ENCODE results near the gene SVIL.
"Not testable (repeated sequence)": the region's sequence is repeated elsewhere in the genome, so short reads cannot be mapped to it uniquely, and the experiment has no call there.

Gene SVIL

DNA sequence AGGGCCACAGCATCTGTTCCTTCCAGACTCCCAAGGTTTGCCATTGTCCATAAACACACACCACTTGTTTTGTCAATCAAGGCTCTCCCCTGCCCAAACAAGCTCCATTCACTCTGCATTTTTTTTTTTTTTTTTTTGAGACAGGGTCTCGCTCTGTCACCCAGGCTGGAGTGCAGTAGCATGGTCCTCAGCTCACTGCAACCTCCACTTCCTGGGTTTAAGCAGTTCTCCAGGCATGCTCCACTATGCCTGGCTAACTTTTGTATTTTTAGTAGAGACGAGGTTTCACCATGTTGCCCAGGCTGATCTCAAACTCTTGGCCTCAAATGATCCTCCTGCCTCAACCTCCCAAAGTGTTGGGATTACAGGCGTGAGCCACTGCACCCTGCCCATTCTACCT lies 24.4 kb downstream of the SVIL start:
- not testable (repeated sequence) for H3K36me3 ChIP-seq (ENCODE audit: control insufficient read depth in 1 of 2, insufficient read depth in 2 of 2, low read length in 2 of 2); H3K4me3 ChIP-seq (ENCODE audit: low read depth, low read length); H3K14ac ChIP-seq (ENCODE audit: low read length); H3K9ac ChIP-seq (ENCODE audit: low read length); H3K9me3 ChIP-seq (ENCODE audit: insufficient read depth, low read depth, low read length); H2AFZ ChIP-seq (ENCODE audit: insufficient read depth, low read length, poor library complexity); H2BK120ac ChIP-seq (ENCODE audit: insufficient read depth, low read length, poor library complexity); DNase-seq; H3K23ac ChIP-seq (ENCODE audit: low read length); H3K4ac ChIP-seq (ENCODE audit: low read depth, low read length); H3K4me2 ChIP-seq (ENCODE audit: low read length); H4K12ac ChIP-seq (ENCODE audit: low read depth, low read length); H3K4me1 ChIP-seq (ENCODE audit: control insufficient read depth in 1 of 2, insufficient read depth in 2 of 2, low read length in 2 of 2); H3K27ac ChIP-seq (ENCODE audit: low read depth, low read length); H3K79me2 ChIP-seq (ENCODE audit: control insufficient read depth, insufficient read depth, low read length, poor library complexity); H4K91ac ChIP-seq (ENCODE audit: low read depth, low read length); H2BK12ac ChIP-seq (ENCODE audit: low read length); H2BK5ac ChIP-seq (ENCODE audit: low read depth, low read length, poor library complexity); H3K79me1 ChIP-seq (ENCODE audit: low read length); H2AK5ac ChIP-seq (ENCODE audit: low read length); H3K27me3 ChIP-seq (ENCODE audit: insufficient read depth, low read length); H4K8ac ChIP-seq (ENCODE audit: low read depth, low read length)
- peak overlapping the region; percentile 5 for H3K18ac ChIP-seq (ENCODE audit: low read length)
- no CpG with 5 or more reads among the region's 3 CpGs for WGBS (ENCODE audit: extremely low coverage, insufficient coverage, insufficient read length)

DNA sequence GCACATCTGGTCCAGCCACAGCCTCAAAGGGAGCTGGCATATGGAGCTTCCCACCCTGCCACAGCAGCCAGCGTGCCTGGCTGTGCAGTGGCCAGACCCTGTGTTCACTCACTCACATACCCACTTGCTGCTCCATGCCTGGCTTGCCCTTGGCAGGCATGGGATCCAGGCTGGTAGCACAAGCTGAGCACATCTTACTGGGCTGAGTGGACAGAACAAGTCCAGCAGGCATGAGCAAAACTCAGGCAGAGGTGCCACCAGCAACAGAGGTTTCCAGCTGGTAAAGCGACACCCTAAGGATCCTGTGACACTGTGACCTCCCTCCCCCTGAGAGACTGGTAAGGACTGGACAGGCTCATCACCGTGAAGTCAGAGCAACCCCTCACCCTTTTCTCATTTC lies 25.1 kb downstream of the SVIL start:
- Histone ChIP-seq H2BK120ac (ENCODE audit: insufficient read depth, low read length, poor library complexity) (no peak overlapping the region), H3K4me3 (ENCODE audit: low read depth, low read length) (peak overlapping the region; percentile 41), H3K4me2 (ENCODE audit: low read length) (no peak overlapping the region), H3K23ac (ENCODE audit: low read length) (no peak overlapping the region), H2AK5ac (ENCODE audit: low read length) (no peak overlapping the region), H3K79me1 (ENCODE audit: low read length) (no peaks in the 10 kb centered on the region), H3K27ac (ENCODE audit: low read depth, low read length) (no peak overlapping the region), H4K8ac (ENCODE audit: low read depth, low read length) (no peak overlapping the region), H3K18ac (ENCODE audit: low read length) (peak overlapping the region; percentile 21), H3K14ac (ENCODE audit: low read length) (no peak overlapping the region), H3K36me3 (ENCODE audit: control insufficient read depth in 1 of 2, insufficient read depth in 2 of 2, low read length in 2 of 2) (peaks cover 2 to 5% of the 10 kb centered on the region in 2 experiments), H3K4me1 (ENCODE audit: control insufficient read depth in 1 of 2, insufficient read depth in 2 of 2, low read length in 2 of 2) (peaks cover 0 to 2% of the 10 kb centered on the region in 2 experiments), H4K91ac (ENCODE audit: low read depth, low read length) (no peak overlapping the region), H3K9me3 (ENCODE audit: insufficient read depth, low read depth, low read length) (peaks cover 8% of the 10 kb centered on the region), H4K12ac (ENCODE audit: low read depth, low read length) (no peak overlapping the region), H3K27me3 (ENCODE audit: insufficient read depth, low read length) (no peaks in the 10 kb centered on the region), H3K9ac (ENCODE audit: low read length) (no peak overlapping the region), H3K79me2 (ENCODE audit: control insufficient read depth, insufficient read depth, low read length, poor library complexity) (no peaks in the 10 kb centered on the region), H2BK12ac (ENCODE audit: low read length) (no peak overlapping the region), H3K4ac (ENCODE audit: low read depth, low read length) (no peak overlapping the region), H2BK5ac (ENCODE audit: low read depth, low read length, poor library complexity) (no peak overlapping the region), H2AFZ (ENCODE audit: insufficient read depth, low read length, poor library complexity) (no peak overlapping the region)
- DNase-seq = no peak
- no CpG with 5 or more reads among the region's 3 CpGs for WGBS (ENCODE audit: extremely low coverage, insufficient coverage, insufficient read length)

DNA sequence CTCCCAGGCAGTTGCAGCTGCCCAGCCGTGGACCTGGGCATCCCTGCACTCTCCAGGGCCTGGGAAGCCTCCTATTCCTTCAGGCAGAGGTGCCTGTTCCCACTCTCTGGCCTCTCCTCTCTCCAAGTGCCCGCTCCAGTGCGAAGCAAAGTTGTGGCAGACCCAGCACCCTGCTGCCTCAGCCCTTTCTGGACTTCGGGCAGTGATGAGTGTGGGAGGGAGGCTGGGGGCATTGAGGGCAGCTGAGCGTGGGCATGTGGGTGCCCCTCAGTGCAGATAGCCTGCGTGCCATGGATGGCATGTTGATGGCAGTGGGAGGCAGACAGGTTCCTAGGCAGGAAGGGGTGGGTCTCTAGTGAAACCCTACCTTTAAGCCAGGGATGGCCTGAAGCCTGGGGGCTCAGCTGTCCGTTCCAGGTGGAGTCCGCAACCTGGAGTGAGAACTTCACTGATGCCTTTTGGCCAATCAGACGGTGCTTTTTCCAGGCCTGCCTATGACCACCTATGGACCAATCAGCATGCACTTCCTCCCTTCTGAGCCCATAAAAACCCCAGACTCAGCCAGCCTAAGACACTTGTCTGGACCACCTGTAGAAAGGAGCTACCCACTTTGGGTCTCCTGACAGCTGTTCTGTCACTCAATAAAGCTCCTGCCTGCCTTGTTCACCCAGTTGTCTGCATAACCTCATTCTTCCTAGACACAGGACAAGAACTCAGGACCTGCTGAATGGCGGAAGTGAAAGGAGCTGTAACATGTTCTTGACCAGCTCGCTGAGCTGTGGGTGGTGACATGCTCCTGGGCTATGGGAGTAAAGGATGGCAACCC lies 26.1 kb downstream of the SVIL start:
- peaks cover 2 to 5% of the 10 kb centered on the region in 2 experiments for H3K36me3 ChIP-seq (ENCODE audit: control insufficient read depth in 1 of 2, insufficient read depth in 2 of 2, low read length in 2 of 2)
- no peak for DNase-seq
- peak overlapping the region; percentile 18 for H3K4me3 ChIP-seq (ENCODE audit: low read depth, low read length)
- H3K9ac ChIP-seq (ENCODE audit: low read length) = no peak overlapping the region
- H3K27me3 ChIP-seq (ENCODE audit: insufficient read depth, low read length) = no peaks in the 10 kb centered on the region
- no peak overlapping the region for H4K8ac ChIP-seq (ENCODE audit: low read depth, low read length)
- no peak overlapping the region for H3K4me2 ChIP-seq (ENCODE audit: low read length)
- H3K18ac ChIP-seq (ENCODE audit: low read length) = no peak overlapping the region
- no peak overlapping the region for H3K4ac ChIP-seq (ENCODE audit: low read depth, low read length)
- WGBS (ENCODE audit: extremely low coverage, insufficient coverage, insufficient read length) = no CpG with 5 or more reads among the region's 11 CpGs
- no peak overlapping the region for H2AK5ac ChIP-seq (ENCODE audit: low read length)
- no peak overlapping the region for H4K91ac ChIP-seq (ENCODE audit: low read depth, low read length)
- H3K27ac ChIP-seq (ENCODE audit: low read depth, low read length) = no peak overlapping the region
- no peaks in the 10 kb centered on the region for H3K79me1 ChIP-seq (ENCODE audit: low read length)
- H3K14ac ChIP-seq (ENCODE audit: low read length) = no peak overlapping the region
- peaks cover 8% of the 10 kb centered on the region for H3K9me3 ChIP-seq (ENCODE audit: insufficient read depth, low read depth, low read length)
- no peak overlapping the region for H2BK120ac ChIP-seq (ENCODE audit: insufficient read depth, low read length, poor library complexity)
- H2BK12ac ChIP-seq (ENCODE audit: low read length) = no peak overlapping the region
- no peak overlapping the region for H2BK5ac ChIP-seq (ENCODE audit: low read depth, low read length, poor library complexity)
- H3K23ac ChIP-seq (ENCODE audit: low read length) = no peak overlapping the region
- H3K4me1 ChIP-seq (ENCODE audit: control insufficient read depth in 1 of 2, insufficient read depth in 2 of 2, low read length in 2 of 2) = peaks cover 0 to 2% of the 10 kb centered on the region in 2 experiments
- no peaks in the 10 kb centered on the region for H3K79me2 ChIP-seq (ENCODE audit: control insufficient read depth, insufficient read depth, low read length, poor library complexity)
- H4K12ac ChIP-seq (ENCODE audit: low read depth, low read length) = no peak overlapping the region
- no peak overlapping the region for H2AFZ ChIP-seq (ENCODE audit: insufficient read depth, low read length, poor library complexity)

DNA sequence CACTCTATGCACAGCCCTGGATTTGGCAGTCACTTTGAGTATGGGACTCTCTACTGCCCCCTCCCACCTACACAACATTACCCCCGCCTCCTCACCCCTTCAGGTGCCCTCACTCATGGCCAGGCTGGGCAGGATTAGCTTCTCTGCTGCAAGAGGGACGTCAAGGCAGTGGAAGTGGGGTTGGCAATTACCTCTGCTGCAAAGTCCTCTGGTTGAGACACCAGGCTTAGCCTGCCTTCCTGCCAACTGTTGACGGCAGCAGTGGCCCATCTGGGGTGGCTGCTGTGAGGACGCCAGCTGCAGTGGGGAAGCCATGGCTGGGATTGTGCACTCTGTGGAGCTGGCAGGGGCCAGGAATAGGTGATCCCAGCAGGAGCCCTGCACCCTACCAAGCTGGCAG lies 26.7 kb downstream of the SVIL start:
- no CpG with 5 or more reads among the region's 4 CpGs for WGBS (ENCODE audit: extremely low coverage, insufficient coverage, insufficient read length)
- H2BK120ac ChIP-seq (ENCODE audit: insufficient read depth, low read length, poor library complexity) = no peak overlapping the region
- H3K14ac ChIP-seq (ENCODE audit: low read length) = no peak overlapping the region
- H4K91ac ChIP-seq (ENCODE audit: low read depth, low read length) = no peak overlapping the region
- H3K27me3 ChIP-seq (ENCODE audit: insufficient read depth, low read length) = no peaks in the 10 kb centered on the region
- H3K4ac ChIP-seq (ENCODE audit: low read depth, low read length) = no peak overlapping the region
- no peak overlapping the region for H3K27ac ChIP-seq (ENCODE audit: low read depth, low read length)
- no peak overlapping the region for H3K18ac ChIP-seq (ENCODE audit: low read length)
- no peaks in the 10 kb centered on the region for H3K79me2 ChIP-seq (ENCODE audit: control insufficient read depth, insufficient read depth, low read length, poor library complexity)
- H3K4me2 ChIP-seq (ENCODE audit: low read length) = no peak overlapping the region
- no peaks in the 10 kb centered on the region for H3K79me1 ChIP-seq (ENCODE audit: low read length)
- no peak for DNase-seq
- H2BK5ac ChIP-seq (ENCODE audit: low read depth, low read length, poor library complexity) = no peak overlapping the region
- no peak overlapping the region for H4K12ac ChIP-seq (ENCODE audit: low read depth, low read length)
- H3K4me1 ChIP-seq (ENCODE audit: control insufficient read depth in 1 of 2, insufficient read depth in 2 of 2, low read length in 2 of 2) = peaks cover 0 to 2% of the 10 kb centered on the region in 2 experiments
- H3K4me3 ChIP-seq (ENCODE audit: low read depth, low read length) = no peak overlapping the region
- H2AFZ ChIP-seq (ENCODE audit: insufficient read depth, low read length, poor library complexity) = no peak overlapping the region
- H3K23ac ChIP-seq (ENCODE audit: low read length) = no peak overlapping the region
- no peak overlapping the region for H2BK12ac ChIP-seq (ENCODE audit: low read length)
- H4K8ac ChIP-seq (ENCODE audit: low read depth, low read length) = no peak overlapping the region
- peaks cover 2 to 5% of the 10 kb centered on the region in 2 experiments for H3K36me3 ChIP-seq (ENCODE audit: control insufficient read depth in 1 of 2, insufficient read depth in 2 of 2, low read length in 2 of 2)
- H3K9me3 ChIP-seq (ENCODE audit: insufficient read depth, low read depth, low read length) = peaks cover 8% of the 10 kb centered on the region
- no peak overlapping the region for H3K9ac ChIP-seq (ENCODE audit: low read length)
- no peak overlapping the region for H2AK5ac ChIP-seq (ENCODE audit: low read length)

Data from trophoblast cell (in vitro differentiated cells and primary cell).